ENCODE measurements around the gene DGCR8.

The DGCR8 gene

DNA sequence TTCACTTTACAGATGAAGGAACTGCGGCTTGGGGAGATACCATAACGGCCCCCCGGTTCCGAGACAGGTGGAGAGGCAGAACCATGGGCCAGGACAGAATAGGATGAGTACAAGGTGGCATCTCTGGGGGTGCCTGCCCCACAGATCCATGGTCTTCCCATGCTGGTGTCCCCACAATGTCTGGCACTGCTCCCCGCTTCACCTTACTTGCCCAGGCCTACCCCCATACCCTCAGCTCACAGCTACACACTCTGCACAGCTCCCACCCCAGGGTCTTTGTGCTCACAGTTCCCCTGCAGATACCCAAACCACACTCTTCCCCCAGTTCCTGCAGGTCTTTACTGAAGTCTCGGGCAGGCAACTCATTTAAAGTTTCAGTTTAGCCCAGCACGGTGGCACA lies 11.4 kb upstream of the DGCR8 start:
- Histone ChIP-seq H3K36me3 (ENCODE audit: low read length) (no peaks in the 10 kb centered on the region), H3K79me2 (ENCODE audit: insufficient read depth, low read length) (no peaks in the 10 kb centered on the region), H3K27me3 (ENCODE audit: low read length) (no peaks in the 10 kb centered on the region), H4K20me1 (ENCODE audit: low read depth, low read length) (no peaks in the 10 kb centered on the region), H2AFZ (ENCODE audit: low read depth, low read length, severe bottlenecking) (no peak overlapping the region), H3K27ac (ENCODE audit: low read depth, low read length) (no peak overlapping the region), H3K9me2 (replicated peaks; ENCODE audit: insufficient read depth, low read length) (no peaks in the 10 kb centered on the region), H3F3A (ENCODE audit: insufficient read depth) (no peaks in the 10 kb centered on the region), H3K4me2 (ENCODE audit: low read depth, low read length, poor library complexity, severe bottlenecking) (no peak overlapping the region), H3K9ac (ENCODE audit: low read length) (no peak overlapping the region), H3K4me3 (ENCODE audit: insufficient read depth, low read length, poor library complexity, severe bottlenecking) (no peak overlapping the region), H3K9me3 (ENCODE audit: insufficient read depth, low read length) (no peaks in the 10 kb centered on the region)
- TF ChIP-seq, protein P1, sequence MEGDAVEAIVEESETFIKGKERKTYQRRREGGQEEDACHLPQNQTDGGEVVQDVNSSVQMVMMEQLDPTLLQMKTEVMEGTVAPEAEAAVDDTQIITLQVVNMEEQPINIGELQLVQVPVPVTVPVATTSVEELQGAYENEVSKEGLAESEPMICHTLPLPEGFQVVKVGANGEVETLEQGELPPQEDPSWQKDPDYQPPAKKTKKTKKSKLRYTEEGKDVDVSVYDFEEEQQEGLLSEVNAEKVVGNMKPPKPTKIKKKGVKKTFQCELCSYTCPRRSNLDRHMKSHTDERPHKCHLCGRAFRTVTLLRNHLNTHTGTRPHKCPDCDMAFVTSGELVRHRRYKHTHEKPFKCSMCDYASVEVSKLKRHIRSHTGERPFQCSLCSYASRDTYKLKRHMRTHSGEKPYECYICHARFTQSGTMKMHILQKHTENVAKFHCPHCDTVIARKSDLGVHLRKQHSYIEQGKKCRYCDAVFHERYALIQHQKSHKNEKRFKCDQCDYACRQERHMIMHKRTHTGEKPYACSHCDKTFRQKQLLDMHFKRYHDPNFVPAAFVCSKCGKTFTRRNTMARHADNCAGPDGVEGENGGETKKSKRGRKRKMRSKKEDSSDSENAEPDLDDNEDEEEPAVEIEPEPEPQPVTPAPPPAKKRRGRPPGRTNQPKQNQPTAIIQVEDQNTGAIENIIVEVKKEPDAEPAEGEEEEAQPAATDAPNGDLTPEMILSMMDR (IDR thresholded peaks at IDR 0.05; ENCODE audit: insufficient read depth, low read length, poor library complexity, severe bottlenecking) = no peak
- no peak for TF ChIP-seq EZH2phosphoT487 (conservative IDR thresholded peaks at IDR 0.05; ENCODE audit: low read length)

DNA sequence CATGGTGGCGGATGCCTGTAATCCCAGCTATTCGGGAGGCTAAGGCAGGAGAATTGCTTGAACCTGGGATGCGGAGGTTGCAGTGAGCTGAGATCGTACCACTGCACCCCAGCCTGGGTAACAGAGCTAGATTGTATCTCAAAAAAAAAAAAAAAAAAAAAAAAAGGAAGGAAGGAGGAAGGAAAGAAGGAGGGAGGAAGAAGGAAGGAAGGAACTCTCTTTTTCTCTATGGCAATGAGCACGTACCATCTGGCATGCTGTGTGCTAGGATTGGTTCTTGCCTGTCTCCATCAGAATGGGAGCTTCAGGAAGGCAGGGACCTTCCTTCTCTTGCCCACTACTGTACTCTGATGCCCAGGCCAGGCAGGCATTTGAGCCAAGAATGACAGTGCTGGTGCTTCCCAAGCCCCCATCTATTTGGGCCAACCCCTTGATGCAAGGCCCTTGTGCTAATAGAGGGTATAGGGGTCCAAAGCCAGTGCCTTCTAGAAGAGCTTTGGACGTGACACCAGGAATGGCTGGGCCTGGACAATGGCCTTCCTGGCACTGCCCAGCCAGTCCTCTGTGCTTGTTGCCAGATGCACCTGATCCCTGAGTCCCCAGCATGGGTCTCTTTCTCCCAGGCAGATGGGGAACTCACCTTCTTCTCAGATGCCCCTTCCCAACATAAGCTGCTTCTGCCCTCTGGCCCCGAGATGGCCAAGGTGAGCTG lies 10.6 kb upstream of the DGCR8 start:
- Histone ChIP-seq H2AFZ (ENCODE audit: low read depth, low read length, severe bottlenecking) (no peak overlapping the region), H3K9ac (ENCODE audit: low read length) (no peak overlapping the region), H3K79me2 (ENCODE audit: insufficient read depth, low read length) (no peaks in the 10 kb centered on the region), H3F3A (ENCODE audit: insufficient read depth) (no peaks in the 10 kb centered on the region), H3K9me2 (replicated peaks; ENCODE audit: insufficient read depth, low read length) (no peaks in the 10 kb centered on the region), H3K27me3 (ENCODE audit: low read length) (no peaks in the 10 kb centered on the region), H3K36me3 (ENCODE audit: low read length) (no peaks in the 10 kb centered on the region), H3K9me3 (ENCODE audit: insufficient read depth, low read length) (no peaks in the 10 kb centered on the region), H3K27ac (ENCODE audit: low read depth, low read length) (no peak overlapping the region), H3K4me2 (ENCODE audit: low read depth, low read length, poor library complexity, severe bottlenecking) (no peak overlapping the region), H3K4me3 (ENCODE audit: insufficient read depth, low read length, poor library complexity, severe bottlenecking) (no peak overlapping the region), H4K20me1 (ENCODE audit: low read depth, low read length) (no peaks in the 10 kb centered on the region)
- TF ChIP-seq, protein P1 (IDR thresholded peaks at IDR 0.05; ENCODE audit: insufficient read depth, low read length, poor library complexity, severe bottlenecking) = no peak
- no peak for TF ChIP-seq EZH2phosphoT487 (conservative IDR thresholded peaks at IDR 0.05; ENCODE audit: low read length)

DNA sequence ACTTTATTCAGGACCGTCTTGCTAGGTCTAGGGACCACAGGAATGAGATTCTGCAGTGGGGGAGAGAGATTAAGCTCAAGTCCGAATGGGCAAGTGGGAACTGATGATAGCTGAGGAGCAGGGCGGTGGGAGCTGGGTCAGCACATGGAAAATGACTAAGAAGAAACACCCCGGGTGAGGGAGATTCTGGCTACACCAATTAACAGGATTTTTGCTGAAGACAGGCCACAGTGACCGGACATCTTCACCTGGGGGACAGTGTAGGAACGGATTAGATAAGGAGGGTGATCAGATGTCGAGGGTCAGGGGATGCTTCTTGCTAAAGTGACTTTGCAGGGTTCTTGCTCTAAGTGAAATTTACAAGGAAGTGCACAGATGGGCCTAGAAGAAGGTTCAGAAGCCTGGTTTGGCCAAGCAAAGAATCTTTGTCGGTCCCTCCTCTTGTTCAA lies 8.5 kb upstream of the DGCR8 start:
- no peaks in the 10 kb centered on the region for H3K9me2 ChIP-seq (replicated peaks; ENCODE audit: insufficient read depth, low read length)
- H3K36me3 ChIP-seq (ENCODE audit: low read length) = no peaks in the 10 kb centered on the region
- H3K79me2 ChIP-seq (ENCODE audit: insufficient read depth, low read length) = no peaks in the 10 kb centered on the region
- H3K9ac ChIP-seq (ENCODE audit: low read length) = no peak overlapping the region
- no peaks in the 10 kb centered on the region for H3K27me3 ChIP-seq (ENCODE audit: low read length)
- H3K27ac ChIP-seq (ENCODE audit: low read depth, low read length) = no peak overlapping the region
- no peaks in the 10 kb centered on the region for H4K20me1 ChIP-seq (ENCODE audit: low read depth, low read length)
- no peak overlapping the region for H3K4me3 ChIP-seq (ENCODE audit: insufficient read depth, low read length, poor library complexity, severe bottlenecking)
- H2AFZ ChIP-seq (ENCODE audit: low read depth, low read length, severe bottlenecking) = no peak overlapping the region
- H3F3A ChIP-seq (ENCODE audit: insufficient read depth) = no peaks in the 10 kb centered on the region
- H3K4me2 ChIP-seq (ENCODE audit: low read depth, low read length, poor library complexity, severe bottlenecking) = no peak overlapping the region
- H3K9me3 ChIP-seq (ENCODE audit: insufficient read depth, low read length) = no peaks in the 10 kb centered on the region
- no peak for TF ChIP-seq EZH2phosphoT487 (conservative IDR thresholded peaks at IDR 0.05; ENCODE audit: low read length)
- TF ChIP-seq, protein P1 (IDR thresholded peaks at IDR 0.05; ENCODE audit: insufficient read depth, low read length, poor library complexity, severe bottlenecking) = no peak

Data from SU-DHL-6 (cell line).